Psoas muscle (tissue), 8 donors: ENCODE data around the gene PTPRN. TPM values are rescaled to one million over a fixed set of nuclear protein-coding genes. Genes with fewer than 3 reads are reported as not detected.

Source experiments
- ATAC-seq, 4 donors: fragments of 200-7000 bp; cut with Tn5 transposase; one replicate each; pipeline ENCODE4 v1.9.1; 2020; ENCODE audit warnings: moderate library complexity in 3 of 4, mild to moderate bottlenecking in 2 of 4
- DNase-seq, 2 donors: peaks; one replicate each; pipeline ENCODE4 v3.0.0-alpha.2; 2020
- H3K27ac ChIP-seq: fragments of 200-600 bp; one replicate; pipeline ENCODE4 v1.8.0; 2022
- H3K27me3 ChIP-seq, 3 donors: fragments of 200-600 bp in 1 of 3; one replicate each; pipeline versions ENCODE4 v1.6.1 to v1.8.0; 2013 to 2022; ENCODE audit warnings: low read length in 2 of 3, mild to moderate bottlenecking in 2 of 3, moderate library complexity in 1 of 3; ENCODE audit not compliant: insufficient read depth in 3 of 3
- H3K36me3 ChIP-seq, 2 donors: fragments of 200-600 bp in 1 of 2; one replicate each; pipeline versions ENCODE4 v1.6.1 to v1.8.0; 2013 to 2022; ENCODE audit warnings: low read depth in 1 of 2, mild to moderate bottlenecking in 1 of 2, moderate library complexity in 1 of 2; ENCODE audit not compliant: insufficient read depth in 1 of 2
- H3K4me1 ChIP-seq: fragments of 200-600 bp; one replicate; pipeline ENCODE4 v1.8.0; 2022
- H3K4me3 ChIP-seq: fragments of 200-600 bp; one replicate; pipeline ENCODE4 v1.8.0; 2022; ENCODE audit warnings: mild to moderate bottlenecking
- H3K9me3 ChIP-seq: fragments of 200-600 bp; one replicate; pipeline ENCODE4 v1.8.0; 2022
- CTCF ChIP-seq: fragments of 200-600 bp; IDR thresholded peaks from one replicate; pipeline ENCODE4 v1.8.0; 2022; ENCODE audit warnings: antibody characterized with exemption
- WGBS, 3 donors: extraction: QIAGEN DNeasy Blood & Tissue Kit; methylation state at CpG; one replicate each; pipeline versions ENCODE4 v1.1.6 to v1.1.7; 2013; 5-methylcytosine and 5-hydroxymethylcytosine counted together
- intact Hi-C, 2 donors: fragments of 100-400 bp; cut with DNase I; formaldehyde crosslinking; loops; one replicate each; pipeline versions ENCODE4 v1.11.0 to v1.14.2; 2022
- polyA plus RNA-seq, 3 donors: library from polyadenylated mRNA; stranded (reverse); fragments of 200-250 nt; gene quantifications; one replicate each; pipeline ENCODE4 v1.2.3, GENCODE V29; 2013
- total RNA-seq, 4 donors: library from RNA; stranded (reverse); fragmentation: NEBNext Ultra II Directional in 2 of 4; extraction: Animal tissue kit (Norgen Biotek cat#: 25700) in 2 of 4; gene quantifications; one replicate each; pipeline versions ENCODE4 v1.2.1 to v1.2.4, GENCODE V29; 2021 to 2023
- donor health status: healthy with polysubstance abuse.
- donor health status: DM: no; HTN: no; CAD: no; lungs with moderate emphysema.
- donor health status: Bipolar disorder and iron deficiency.
- donor health status: healthy.
- donor health status: DM: yes; HTN: yes; CAD: no.
- donor health status: DM: no; HTN: no; CAD: no.
- donor health status: DM: no; HTN: no; CAD: no.
- donor health status: DM: yes; HTN: yes; CAD: no.

Gene PTPRN
- total and polyA plus RNA-seq, 7 donors: 0.03 to 1.1 (median 0.17) TPM; not detected in 2

- Histone ChIP-seq H3K4me3 (peak overlapping the region; percentile 95), H3K27ac (peak overlapping the region; percentile 94), H3K36me3 (peaks cover 0 to 30% of the 10 kb centered on the region in 2 donors), H3K27me3 (no peaks in the 10 kb centered on the region), H3K9me3 (no peaks in the 10 kb centered on the region), H3K4me1 (peaks cover 34% of the 10 kb centered on the region)
- ATAC-seq: no peak
- no peak for DNase-seq
- intact Hi-C loops: loop anchor here in 1 of 2 donors (10.0 kb wide), 1 partner anchor 50 kb away; no protein-coding TSS in a partner anchor
- WGBS, 3 donors: 33 to 40% (median 37%) methylated on average over 6 of the region's 6 CpGs
- no peak for TF ChIP-seq CTCF
Measured at GRCh38 chr2:219244789-219245147, 64.4 kb downstream of the PTPRN start.

GRCh38 chr2:219243291-219243761 is 65.9 kb downstream of the PTPRN start:
- intact Hi-C loops: loop anchor here in 1 of 2 donors (10.0 kb wide), 1 partner anchor 51 kb away; no protein-coding TSS in a partner anchor
- H3K27ac ChIP-seq: no peak overlapping the region
- peaks cover 19% of the 10 kb centered on the region for H3K4me1 ChIP-seq
- no peak for TF ChIP-seq CTCF
- no peaks in the 10 kb centered on the region for H3K27me3 ChIP-seq
- ATAC-seq (no peak), DNase-seq (no peak)
- peaks cover 0 to 21% of the 10 kb centered on the region in 2 donors for H3K36me3 ChIP-seq
- no peaks in the 10 kb centered on the region for H3K9me3 ChIP-seq
- H3K4me3 ChIP-seq: no peak overlapping the region
- 33 to 40% (median 34%) methylated on average over 28 of the region's 28 CpGs for WGBS, 3 donors

Other genes starting within 250 kb of the PTPRN start
- gene IHH, start 248.5 kb downstream of the PTPRN start, total RNA-seq: not detected
- gene IHH, start 248.5 kb downstream of the PTPRN start, polyA plus RNA-seq: under 1 TPM in 2 of 3 donors, not detected in 1; 0.03 to 0.12 TPM
- gene NHEJ1, start 148.6 kb downstream of the PTPRN start, total RNA-seq: 10 to 100 TPM; 11.5 to 18.5 (median 13.4) TPM
- 10 to 100 TPM; 10.7 to 20.5 (median 15.5) TPM for gene NHEJ1, start 148.6 kb downstream of the PTPRN start, polyA plus RNA-seq
- gene SLC23A3, start 139.4 kb downstream of the PTPRN start, total RNA-seq: under 1 TPM in 3 of 4 donors, not detected in 1; 0.12 to 0.86 (median 0.16) TPM
- under 1 TPM; 0.09 to 0.25 (median 0.10) TPM for gene SLC23A3, start 139.4 kb downstream of the PTPRN start, polyA plus RNA-seq
- gene CNPPD1, start 132.5 kb downstream of the PTPRN start, total RNA-seq: 10 to 100 TPM; 58.5 to 76.0 (median 70.0) TPM
- 10 to 100 TPM; 71.0 to 81.5 (median 72.7) TPM for gene CNPPD1, start 132.5 kb downstream of the PTPRN start, polyA plus RNA-seq
- 10 to 100 TPM; 28.1 to 38.1 (median 37.1) TPM for gene RETREG2, start 131.1 kb downstream of the PTPRN start, total RNA-seq
- 10 to 100 TPM; 36.5 to 71.4 (median 62.2) TPM for gene RETREG2, start 131.1 kb downstream of the PTPRN start, polyA plus RNA-seq
- gene ZFAND2B, start 102.6 kb downstream of the PTPRN start, total RNA-seq: 10 to 100 TPM; 19.0 to 26.6 (median 22.1) TPM
- gene ZFAND2B, start 102.6 kb downstream of the PTPRN start, polyA plus RNA-seq: 10 to 100 TPM; 22.4 to 46.2 (median 32.6) TPM
- 10 to 100 TPM; 24.4 to 55.7 (median 43.5) TPM for gene ABCB6, start 90.4 kb downstream of the PTPRN start, total RNA-seq
- gene ABCB6, start 90.4 kb downstream of the PTPRN start, polyA plus RNA-seq: 10 to 100 TPM; 31.0 to 64.9 (median 42.2) TPM
- gene ATG9A, start 79.8 kb downstream of the PTPRN start, total RNA-seq: 100 to 1,000 TPM; 111 to 180 (median 122) TPM
- 100 to 1,000 TPM in 1 of 3 donors, 10 to 100 TPM in 2; 41.6 to 107 (median 74.0) TPM for gene ATG9A, start 79.8 kb downstream of the PTPRN start, polyA plus RNA-seq
- 10 to 100 TPM in 3 of 4 donors, 1 to 10 TPM in 1; 9.3 to 29.4 (median 15.2) TPM for gene ANKZF1, start 79.6 kb downstream of the PTPRN start, total RNA-seq
- gene ANKZF1, start 79.6 kb downstream of the PTPRN start, polyA plus RNA-seq: 10 to 100 TPM in 2 of 3 donors, 1 to 10 TPM in 1; 8.7 to 27.8 (median 14.9) TPM
- 1 to 10 TPM in 1 of 4 donors, under 1 TPM in 3; 0.59 to 1.6 (median 0.92) TPM for gene GLB1L, start 64.0 kb downstream of the PTPRN start, total RNA-seq
- 1 to 10 TPM in 1 of 3 donors, under 1 TPM in 2; 0.55 to 3.7 (median 0.82) TPM for gene GLB1L, start 64.0 kb downstream of the PTPRN start, polyA plus RNA-seq
- 10 to 100 TPM; 11.6 to 16.7 (median 14.3) TPM for gene STK16, start 63.9 kb downstream of the PTPRN start, total RNA-seq
- gene STK16, start 63.9 kb downstream of the PTPRN start, polyA plus RNA-seq: 10 to 100 TPM; 15.8 to 38.5 (median 29.7) TPM
- not detected for gene TUBA4B, start 56.2 kb downstream of the PTPRN start, total RNA-seq
- under 1 TPM in 1 of 3 donors, not detected in 2; 0.06 TPM for gene TUBA4B, start 56.2 kb downstream of the PTPRN start, polyA plus RNA-seq
- gene TUBA4A, start 55.5 kb downstream of the PTPRN start, total RNA-seq: 100 to 1,000 TPM; 522 to 707 (median 613) TPM
- gene TUBA4A, start 55.5 kb downstream of the PTPRN start, polyA plus RNA-seq: 100 to 1,000 TPM; 291 to 618 (median 508) TPM
- gene DNAJB2, start 30.0 kb downstream of the PTPRN start, total RNA-seq: 100 to 1,000 TPM in 3 of 4 donors, 10 to 100 TPM in 1; 93.1 to 173 (median 117) TPM
- 100 to 1,000 TPM in 2 of 3 donors, 10 to 100 TPM in 1; 99.6 to 204 (median 100) TPM for gene DNAJB2, start 30.0 kb downstream of the PTPRN start, polyA plus RNA-seq
- not detected for gene RESP18, start 23.3 kb upstream of the PTPRN start, total RNA-seq
- not detected for gene RESP18, start 23.3 kb upstream of the PTPRN start, polyA plus RNA-seq
- 10 to 100 TPM; 60.9 to 88.3 (median 63.9) TPM for gene DNPEP, start 78.5 kb upstream of the PTPRN start, total RNA-seq
- gene DNPEP, start 78.5 kb upstream of the PTPRN start, polyA plus RNA-seq: 10 to 100 TPM; 46.7 to 93.1 (median 68.7) TPM
- gene DES, start 109.0 kb upstream of the PTPRN start, total RNA-seq: over 10,000 TPM; 12,653 to 14,820 (median 13,821) TPM
- over 10,000 TPM in 2 of 3 donors, 1,000 to 10,000 TPM in 1; 8,143 to 13,925 (median 13,727) TPM for gene DES, start 109.0 kb upstream of the PTPRN start, polyA plus RNA-seq
- 100 to 1,000 TPM; 239 to 419 (median 304) TPM for gene SPEG, start 125.4 kb upstream of the PTPRN start, total RNA-seq
- 100 to 1,000 TPM in 2 of 3 donors, 10 to 100 TPM in 1; 34.8 to 190 (median 133) TPM for gene SPEG, start 125.4 kb upstream of the PTPRN start, polyA plus RNA-seq
- gene GMPPA, start 189.5 kb upstream of the PTPRN start, total RNA-seq: 10 to 100 TPM; 14.4 to 23.4 (median 18.2) TPM
- 10 to 100 TPM; 20.0 to 33.8 (median 26.9) TPM for gene GMPPA, start 189.5 kb upstream of the PTPRN start, polyA plus RNA-seq
- gene ASIC4, start 205.1 kb upstream of the PTPRN start, total RNA-seq: under 1 TPM in 2 of 4 donors, not detected in 2; 0.30 to 0.34 TPM
- gene ASIC4, start 205.1 kb upstream of the PTPRN start, polyA plus RNA-seq: under 1 TPM in 2 of 3 donors, not detected in 1; 0.03 to 0.23 TPM
- gene CHPF, start 234.4 kb upstream of the PTPRN start, total RNA-seq: 10 to 100 TPM; 11.9 to 14.2 (median 13.1) TPM
- 10 to 100 TPM in 1 of 3 donors, 1 to 10 TPM in 2; 8.4 to 13.0 (median 9.0) TPM for gene CHPF, start 234.4 kb upstream of the PTPRN start, polyA plus RNA-seq
- gene TMEM198, start 234.6 kb upstream of the PTPRN start, total RNA-seq: 1 to 10 TPM in 3 of 4 donors, under 1 TPM in 1; 0.88 to 3.1 (median 2.0) TPM
- 1 to 10 TPM in 2 of 3 donors, under 1 TPM in 1; 0.61 to 3.7 (median 2.3) TPM for gene TMEM198, start 234.6 kb upstream of the PTPRN start, polyA plus RNA-seq